SKM-1 treated with dmso at 0.1 percent for 144 hours (cell line): ENCODE measurements around the gene PLEKHH1.
"Not testable (repeated sequence)": the region's sequence is repeated elsewhere in the genome, so short reads cannot be mapped to it uniquely, and the experiment has no call there.

Experiments used
- DNase-seq: peaks from one replicate; lab custom pipeline; 2025; ENCODE audit not compliant: unreplicated experiment; lab: John Stamatoyannopoulos, UW

The PLEKHH1 gene

DNA sequence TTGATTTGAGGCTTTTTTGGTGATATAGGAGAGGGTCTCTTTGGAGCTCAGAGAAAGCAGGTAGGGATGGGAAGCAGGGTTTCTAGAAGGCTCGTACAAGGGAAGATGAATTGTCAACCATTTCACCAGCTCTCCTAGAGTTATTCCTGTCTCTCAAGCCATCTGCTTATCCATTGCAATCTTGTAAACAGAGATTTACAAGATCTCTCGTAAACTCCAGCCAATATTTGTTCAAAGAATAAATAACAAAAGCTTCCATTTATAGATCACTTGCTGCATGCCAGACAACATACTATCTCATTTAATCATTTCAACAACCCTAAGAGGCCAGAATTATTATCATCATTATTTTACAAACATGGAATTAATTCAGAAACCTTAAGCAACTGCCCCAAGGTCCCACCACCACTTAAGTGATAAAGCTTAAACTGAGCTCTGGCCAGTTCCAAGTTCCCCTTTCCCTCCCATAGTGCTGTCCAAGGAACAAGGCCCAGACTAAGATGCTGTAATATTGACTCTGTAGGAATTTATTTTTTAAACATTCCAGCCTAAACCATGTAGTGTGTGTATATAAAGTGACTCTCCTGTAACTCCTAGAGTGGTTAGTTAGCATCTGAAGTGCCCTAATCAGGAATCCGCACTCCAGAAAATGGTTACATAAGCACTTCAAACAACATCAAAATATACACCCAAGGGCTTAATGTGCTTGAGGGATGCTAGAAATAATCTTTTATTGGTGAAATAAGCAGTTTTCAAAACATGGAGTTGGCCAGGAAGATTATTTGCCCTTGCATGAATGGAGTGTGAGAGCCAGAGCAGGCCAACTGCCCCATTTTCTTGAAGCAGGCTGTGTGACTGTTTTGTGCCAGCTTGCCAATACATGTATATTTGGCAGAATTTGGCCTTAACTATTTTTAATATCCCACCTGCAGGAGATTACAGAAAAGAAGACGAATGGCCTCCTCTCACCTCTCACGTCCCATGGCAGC lies 2.8 kb upstream of the PLEKHH1 start:
- DNase-seq, result no peak

DNA sequence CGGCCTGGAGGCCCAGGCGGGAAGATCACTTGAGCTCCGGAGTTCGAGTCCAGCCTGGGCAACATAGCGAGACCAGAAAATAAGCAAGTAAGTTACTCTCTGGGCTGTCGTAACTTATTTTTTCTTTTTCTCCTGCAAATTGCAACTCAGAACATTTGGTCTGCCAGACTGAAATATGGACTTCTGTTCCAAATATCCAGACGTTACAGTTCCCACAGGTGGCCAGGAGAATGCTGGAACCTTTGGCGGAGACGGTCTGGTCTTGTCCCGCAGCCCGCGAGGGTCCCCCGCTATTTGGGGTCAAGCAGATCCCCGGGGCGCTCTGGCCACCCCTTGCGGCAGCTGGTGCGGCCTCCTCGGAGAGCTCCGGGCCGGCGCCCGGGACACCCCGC lies 488 bp upstream of the PLEKHH1 start:
- no peak for DNase-seq

DNA sequence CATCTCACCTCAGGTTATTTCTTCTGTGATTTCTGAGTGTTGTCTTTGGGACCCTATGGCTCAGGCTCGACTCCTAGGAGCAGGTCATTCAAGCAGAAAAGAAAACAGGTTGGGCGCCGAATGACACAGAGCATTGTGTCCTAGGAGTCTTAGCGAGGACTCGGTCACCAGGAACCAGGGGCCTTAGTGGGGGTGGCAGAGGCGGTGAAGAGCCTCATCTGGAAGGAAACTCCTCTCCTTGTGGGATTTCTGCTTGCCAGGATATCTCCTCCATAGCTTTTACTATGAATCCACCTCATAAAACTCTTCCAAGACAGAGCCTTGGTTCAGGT lies 630 bp downstream of the PLEKHH1 start:
- no peak for DNase-seq

DNA sequence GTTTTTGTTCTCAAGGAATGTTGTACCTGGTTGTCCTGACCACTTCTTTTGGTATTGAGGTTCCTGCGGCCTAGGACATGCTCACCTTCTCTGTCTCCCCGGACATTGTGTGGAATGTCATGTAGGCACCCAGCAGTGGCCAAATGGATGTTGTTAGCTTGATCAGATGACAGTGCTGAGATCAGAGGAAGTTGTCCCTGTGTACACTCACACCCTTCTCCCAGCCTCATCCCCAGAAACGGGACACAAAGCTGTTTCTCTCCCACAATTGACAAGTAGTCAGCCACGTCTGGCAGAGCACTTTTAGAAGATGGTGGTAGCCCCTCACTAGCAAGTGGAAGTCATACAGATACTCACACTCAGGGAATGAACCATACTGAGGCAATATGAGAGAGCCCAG lies 3.0 kb downstream of the PLEKHH1 start:
- DNase-seq, result no peak

DNA sequence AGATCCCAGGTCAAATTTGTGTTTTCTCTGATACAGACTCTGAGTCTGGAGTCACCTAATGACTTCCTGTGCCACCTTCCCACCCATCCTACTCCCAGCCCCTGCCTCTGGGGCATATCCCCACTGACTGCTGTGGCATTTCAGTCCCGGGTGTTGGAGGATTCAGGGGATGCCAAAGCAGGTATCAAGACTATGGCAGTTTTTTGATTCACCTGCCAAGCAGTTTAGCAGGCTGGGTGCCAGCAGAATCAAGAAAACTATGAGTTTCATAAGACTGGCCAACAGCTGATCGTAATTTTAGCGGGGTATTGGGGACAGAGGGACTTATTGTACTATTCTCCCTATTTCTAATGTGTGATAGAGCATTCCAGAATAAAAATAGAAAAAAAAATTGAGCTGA lies 4.6 kb downstream of the PLEKHH1 start:
- DNase-seq, result no peak

DNA sequence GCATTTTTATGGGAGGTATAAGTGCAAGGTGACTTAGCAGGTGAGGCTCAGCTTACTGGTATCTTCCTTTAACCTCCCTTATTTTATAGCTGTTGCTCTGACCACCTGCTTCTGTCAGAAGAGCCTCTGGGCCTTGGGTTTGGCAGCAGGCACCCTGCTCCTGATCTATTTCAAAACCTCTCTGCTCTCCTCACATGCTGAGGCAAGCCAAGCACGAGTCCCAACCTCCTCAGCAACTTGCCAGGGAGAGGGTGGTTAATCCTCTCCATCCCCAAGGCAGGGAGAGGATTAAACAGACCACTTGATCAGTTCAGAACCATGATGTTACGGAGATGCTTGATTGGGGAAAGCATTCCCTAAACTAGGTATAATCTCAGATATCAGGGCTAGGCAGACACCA lies 5.4 kb downstream of the PLEKHH1 start:
- no peak for DNase-seq

DNA sequence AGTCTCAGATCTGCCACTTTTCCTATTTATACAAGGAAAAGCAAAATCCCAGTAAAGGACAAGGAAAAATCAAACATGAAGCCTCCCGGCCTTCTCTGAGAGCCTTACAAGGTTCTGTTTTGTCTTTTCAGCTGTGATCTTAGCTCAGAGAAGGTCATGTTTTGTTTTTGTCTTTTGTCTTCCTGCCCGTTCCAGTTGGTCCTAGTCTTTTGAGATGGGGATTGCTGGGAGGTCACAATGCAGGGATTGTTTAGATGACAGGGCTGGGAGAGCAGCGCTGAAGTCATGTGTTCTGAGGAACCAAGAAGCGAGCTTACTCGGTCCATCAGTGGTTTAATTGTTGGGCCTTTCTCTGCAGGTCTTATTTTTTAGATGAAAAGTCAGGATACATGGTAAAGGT lies 6.0 kb downstream of the PLEKHH1 start:
- DNase-seq, result no peak

DNA sequence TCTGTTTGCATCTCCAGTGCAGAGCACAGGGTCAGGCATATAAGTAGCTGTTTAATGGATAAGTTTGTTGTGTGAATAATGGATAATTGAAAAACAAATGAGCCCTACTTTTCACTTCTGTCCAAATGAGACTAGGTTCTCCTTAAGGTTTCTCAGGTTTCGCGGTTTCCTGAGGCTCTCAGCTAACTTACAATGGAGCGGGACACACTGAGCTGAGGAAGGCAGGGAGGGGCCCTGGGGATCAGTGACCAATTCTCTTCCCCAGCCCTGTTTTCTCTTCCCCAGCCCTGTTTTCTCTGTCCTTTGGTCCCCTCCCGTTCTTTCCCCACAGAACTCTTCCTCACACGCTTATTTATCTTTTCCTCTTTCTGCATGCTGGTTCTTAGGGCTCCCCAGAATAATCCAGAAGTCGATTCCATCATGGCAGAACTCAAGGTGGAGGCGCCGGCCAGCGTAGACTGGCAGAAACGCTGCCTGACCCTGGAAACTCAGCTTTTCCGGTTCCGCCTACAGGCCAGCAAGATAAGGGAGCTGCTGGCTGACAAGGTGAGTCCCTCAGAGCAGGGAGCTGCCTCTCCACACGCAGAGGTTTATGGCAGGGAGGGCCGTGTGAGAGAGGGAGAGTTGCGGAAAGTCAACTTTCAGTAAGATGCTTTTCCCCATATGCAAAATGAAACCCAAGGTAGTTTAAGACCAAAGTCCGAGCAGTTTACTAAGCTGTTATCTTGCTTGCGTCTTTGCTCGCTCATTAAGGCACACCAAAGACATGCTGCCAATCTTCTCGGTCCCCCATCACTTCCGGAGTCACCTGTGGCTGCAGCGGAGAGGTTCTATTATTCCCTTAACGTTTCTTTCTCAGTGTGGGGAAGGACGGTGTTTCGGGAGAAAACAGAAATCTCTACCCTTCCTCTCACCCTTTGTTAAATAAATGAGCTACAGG lies 8.6 kb downstream of the PLEKHH1 start:
- no peak for DNase-seq

DNA sequence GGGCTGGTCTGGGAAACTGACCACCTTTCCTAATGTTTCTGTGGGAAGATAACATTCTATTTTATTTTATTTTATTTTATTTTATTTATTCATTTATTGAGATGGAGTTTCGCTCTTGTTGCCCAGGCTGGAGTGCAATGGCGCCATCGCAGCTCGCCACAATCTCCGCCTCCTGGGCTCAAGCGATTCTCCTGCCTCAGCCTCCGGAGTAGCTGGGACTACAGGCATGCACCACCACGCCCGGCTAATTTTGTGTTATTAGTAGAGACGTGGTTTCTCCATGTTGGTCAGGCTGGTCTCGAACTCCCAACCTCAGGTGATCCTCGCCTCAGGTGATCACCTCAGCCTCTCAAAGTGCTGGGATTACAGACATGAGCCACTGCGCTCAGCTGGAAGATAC lies 9.5 kb downstream of the PLEKHH1 start:
- DNase-seq, result not testable (repeated sequence)

DNA sequence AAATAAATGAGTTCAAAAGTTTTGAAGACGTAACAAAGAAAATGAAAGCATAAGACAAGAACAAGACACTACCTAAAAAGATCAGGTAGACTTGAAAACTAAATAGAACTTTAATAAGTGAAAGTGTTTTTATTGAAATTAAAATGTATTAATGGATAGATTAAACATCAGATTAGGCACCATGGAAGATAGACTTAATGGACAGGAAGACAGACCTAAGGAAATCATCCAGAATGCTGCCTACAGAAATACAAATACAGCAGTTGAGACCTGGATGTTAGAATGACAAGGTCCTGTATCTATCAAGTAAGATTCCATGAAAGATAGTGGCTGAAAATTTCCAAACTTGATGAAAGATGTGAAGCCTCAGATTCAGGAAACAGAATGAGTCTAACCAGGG lies 11.5 kb downstream of the PLEKHH1 start:
- DNase-seq, result no peak

DNA sequence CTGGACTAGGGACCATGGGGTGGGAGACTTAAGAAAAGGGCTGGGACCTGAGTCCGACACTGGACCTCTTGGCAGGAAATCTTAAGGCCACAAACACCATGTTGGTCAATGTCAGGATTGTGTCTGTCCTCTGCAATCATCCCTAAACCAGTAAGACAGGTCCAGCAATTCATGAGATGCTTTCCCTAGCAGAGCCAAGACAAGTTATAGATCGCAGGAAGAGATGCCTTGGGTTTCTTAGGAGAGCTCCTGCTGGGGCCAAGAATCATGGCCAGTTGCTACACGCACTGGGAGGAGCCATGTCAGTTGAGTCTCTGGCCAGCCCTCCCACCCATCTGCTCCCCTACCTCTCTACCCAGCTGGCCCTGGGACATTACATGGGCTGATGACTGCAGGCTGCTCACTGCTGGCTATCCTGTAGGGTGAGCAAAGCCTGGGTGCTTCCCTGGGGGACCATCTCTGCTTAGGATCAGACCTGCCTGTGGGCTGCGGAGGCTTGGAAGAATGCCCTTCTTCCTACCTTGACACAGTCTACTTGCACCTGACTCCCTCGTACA lies 14.2 kb downstream of the PLEKHH1 start:
- no peak for DNase-seq

DNA sequence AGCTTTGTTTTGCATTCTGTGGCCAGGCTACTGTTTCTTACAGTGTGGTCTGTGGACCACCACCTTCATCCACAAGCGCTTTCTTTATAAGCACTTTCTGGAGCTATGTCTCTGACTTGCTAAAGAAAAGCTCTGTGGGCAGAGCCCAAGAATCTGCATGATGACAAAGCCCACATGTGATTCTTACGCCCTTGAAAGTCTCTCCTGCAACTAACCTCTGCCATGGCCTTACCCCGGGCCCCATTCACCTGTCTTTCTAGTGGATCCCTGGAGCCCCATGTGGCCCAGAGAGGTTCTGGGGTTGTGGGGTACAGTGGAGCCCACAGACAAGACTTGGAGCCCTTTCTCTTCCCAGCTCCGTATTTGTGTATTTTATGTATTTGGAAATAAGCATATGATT lies 16.6 kb downstream of the PLEKHH1 start:
- DNase-seq, result no peak

DNA sequence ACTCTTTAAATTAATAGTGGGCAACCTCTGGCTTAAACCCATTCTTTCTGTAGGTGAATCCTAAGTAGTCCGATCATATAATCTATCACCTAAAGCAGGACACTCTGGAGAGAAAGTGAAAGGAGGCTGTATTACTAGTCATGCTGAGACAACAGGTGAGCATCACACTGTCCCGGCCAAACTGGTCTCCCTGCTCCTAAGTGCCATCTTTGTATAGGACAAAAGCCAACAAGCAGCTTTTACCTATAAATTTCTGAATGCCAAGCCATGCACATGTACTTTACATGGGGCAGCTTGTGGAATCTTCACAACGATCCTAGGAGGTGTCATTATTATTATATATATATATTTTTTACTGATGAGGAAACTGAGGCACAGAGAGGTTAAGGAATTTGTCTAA lies 18.0 kb downstream of the PLEKHH1 start:
- DNase-seq, result no peak

DNA sequence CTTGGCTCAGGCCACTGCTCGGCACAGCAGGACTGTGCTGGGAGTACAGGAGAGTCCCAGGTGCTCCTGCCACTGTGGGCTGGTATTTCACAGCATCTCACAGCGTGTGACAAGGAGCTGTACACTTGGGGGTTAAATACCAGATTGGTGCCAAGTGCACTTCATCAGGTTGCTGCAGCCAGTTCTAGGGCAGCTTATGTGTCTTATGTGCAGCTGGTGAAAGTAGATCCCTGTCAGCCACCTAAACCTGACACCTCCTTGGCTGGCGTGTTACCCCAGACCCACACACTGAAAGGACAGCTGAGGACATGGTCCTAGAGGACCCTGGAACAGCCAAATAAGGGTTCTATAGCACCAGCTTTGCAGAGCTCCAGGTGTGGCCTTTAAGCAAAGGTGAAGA lies 18.9 kb downstream of the PLEKHH1 start:
- DNase-seq, result no peak

DNA sequence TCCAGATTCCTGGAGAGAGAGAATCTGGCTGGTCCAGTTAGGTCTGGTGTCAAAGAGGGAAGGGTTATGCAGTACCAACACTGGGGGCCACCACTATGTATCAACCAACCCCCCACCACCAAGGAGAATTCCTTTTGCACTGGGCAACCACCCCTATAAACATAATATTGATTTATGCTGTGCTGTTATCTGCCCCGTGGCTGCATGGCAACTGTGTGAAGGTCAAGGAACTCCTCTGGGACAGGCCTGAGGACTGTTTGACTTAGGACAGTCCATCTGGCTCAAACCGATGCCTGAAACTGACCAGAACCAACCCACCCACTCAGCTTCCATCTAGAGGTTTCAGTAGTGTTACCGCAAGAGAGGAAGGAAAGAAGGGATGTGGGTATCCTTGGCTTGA lies 20.5 kb downstream of the PLEKHH1 start:
- no peak for DNase-seq

DNA sequence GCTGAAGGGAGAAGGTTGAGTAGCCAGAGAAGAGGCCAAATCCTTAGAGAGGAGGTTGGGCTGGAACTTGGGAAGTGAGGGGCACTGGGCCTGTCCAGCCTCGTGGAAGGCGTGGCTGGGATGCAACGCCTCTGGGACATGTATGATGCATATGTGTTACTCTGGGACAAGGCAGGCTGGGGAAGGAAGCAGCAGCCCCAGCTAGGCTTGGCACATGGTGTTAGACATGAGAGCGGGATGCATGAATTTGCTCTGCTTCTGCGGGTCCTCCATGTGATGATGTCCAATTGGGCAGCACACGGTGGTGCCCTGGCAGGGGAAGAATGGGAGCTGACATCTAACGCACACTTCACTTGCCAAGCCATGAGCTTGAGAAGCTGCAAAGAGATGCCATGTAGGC lies 21.3 kb downstream of the PLEKHH1 start:
- no peak for DNase-seq

DNA sequence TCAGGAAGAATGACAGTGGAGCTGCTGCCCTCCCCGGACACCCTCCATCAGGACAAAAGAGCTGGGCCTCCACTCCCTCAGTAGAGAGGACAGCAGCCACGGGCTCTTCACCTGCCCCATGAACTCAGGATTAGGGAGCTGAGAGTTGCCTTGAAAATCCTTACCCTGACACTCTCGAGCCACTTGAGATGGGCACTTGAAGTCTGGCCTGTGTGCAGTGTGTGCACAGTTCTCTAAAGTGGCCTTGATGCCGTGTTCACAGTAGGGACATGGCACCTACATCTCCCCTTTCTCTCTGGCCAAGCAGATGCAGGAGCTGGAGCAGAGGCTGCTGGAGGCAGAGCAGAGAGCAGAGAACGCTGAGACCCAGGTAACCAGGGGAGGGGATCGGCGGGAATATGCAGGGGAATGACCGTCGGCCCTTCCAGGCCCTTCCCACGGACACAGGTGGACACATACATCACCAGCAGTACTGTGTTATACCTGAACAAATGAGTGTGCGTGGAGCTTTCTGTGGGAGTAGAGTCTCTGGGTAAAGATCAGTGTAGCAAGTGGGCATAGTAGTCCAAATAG lies 22.5 kb downstream of the PLEKHH1 start:
- DNase-seq, result no peak

DNA sequence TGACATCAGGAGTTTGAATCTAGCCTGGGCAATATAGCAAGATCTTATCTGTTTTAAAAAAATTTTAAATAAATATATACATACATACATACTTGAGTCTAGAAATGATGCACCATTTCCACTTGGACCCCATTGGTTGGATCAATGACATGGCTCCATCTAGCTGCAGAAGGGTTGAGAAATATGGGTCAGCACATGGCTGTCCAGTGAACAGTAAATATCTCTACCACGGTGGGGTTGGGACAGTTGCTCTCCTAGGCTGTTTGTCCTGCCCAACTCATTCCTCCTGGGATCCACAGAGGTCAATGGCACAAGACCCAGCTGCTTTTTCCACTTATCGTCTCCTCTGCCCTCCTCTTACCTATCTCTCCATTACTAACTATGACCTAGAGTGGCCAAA lies 23.6 kb downstream of the PLEKHH1 start:
- DNase-seq, result no peak

DNA sequence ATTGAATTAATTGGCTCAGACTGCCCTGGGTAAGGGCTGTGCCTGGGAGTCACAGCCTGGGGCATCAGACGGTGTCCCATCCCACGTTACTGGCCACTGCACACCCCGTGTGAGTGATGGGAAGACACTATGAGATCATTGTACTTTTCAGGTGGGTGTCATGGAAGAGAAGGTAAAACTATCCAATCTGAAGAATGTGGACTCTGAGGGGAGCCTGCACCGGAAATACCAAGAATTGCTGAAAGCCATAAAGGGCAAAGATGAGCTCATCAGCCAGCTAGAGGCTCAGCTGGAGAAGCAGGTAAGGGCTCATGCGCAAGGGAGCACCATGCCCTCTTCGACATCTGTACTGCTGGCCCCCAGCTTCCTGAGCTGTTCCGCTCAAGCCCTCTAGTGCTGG lies 24.0 kb downstream of the PLEKHH1 start:
- no peak for DNase-seq

DNA sequence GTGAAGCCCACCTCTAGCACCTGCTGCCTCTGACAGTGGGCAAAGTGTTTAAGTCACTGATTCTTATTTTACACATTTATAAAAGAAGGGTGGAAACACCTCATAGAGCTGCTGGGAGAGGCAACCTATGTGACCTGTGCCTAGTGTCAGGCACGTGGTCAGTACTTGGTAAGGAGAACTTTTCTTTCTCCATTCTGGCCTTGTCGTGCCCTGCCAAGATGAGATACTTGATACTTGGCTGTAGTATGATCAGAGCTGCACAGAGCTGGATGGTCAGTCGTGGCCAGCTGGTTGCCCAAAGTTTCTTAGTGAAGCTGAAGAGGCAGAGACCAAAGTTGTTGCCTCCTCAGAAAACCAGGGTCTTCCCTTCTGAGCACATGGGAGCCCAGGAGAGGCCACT lies 24.6 kb downstream of the PLEKHH1 start:
- DNase-seq, result no peak

DNA sequence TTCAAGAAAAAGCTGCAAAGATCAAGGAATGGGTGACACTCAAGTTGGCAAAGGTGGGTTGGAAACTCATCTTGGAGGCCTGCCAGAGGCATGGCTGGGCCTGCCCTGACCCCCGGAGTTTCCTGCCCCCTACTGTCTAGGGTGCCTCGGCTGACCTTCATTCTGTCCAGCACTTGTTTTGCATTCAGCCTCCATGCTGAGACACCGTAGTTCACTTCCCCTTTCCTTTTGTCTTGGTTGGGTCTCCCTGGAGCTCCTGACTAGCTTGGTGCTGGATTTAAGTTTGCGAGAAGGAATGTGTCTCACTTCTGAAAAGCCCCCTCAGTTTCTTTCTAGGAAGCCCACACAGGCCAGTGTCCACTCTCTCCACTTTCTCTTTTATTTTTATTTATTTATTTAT lies 26.5 kb downstream of the PLEKHH1 start:
- DNase-seq, result no peak
